ENCODE measurements around the gene KRTAP7-1. TPM values are rescaled to one million over a fixed set of nuclear protein-coding genes. Genes with fewer than 3 reads are reported as not detected.
A peak's percentile ranks its signal among the peaks of the same experiment; 100 is the strongest.

KRTAP7-1 gene, protein sequence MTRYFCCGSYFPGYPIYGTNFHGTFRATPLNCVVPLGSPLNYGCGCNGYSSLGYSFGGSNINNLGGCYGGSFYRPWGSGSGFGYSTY
- polyA plus RNA-seq (2013, experiment 1 of 2; ENCODE audit: insufficient read length), result not detected
- not detected for polyA plus RNA-seq (2013, experiment 2 of 2; ENCODE audit: insufficient read length)

- DNase-seq, result no peak
Observed at GRCh38 chr21:30829659-30830058, at the start of gene KRTAP7-1. Gene KRTAP7-1 (minus strand): TSS chr21:30829759. CDS start chr21:30829698, 61 bp downstream.

GRCh38 chr21:30874526-30874925 lies 45.0 kb upstream of the KRTAP7-1 start:
- DNase-seq, result no peak

GRCh38 chr21:30847627-30848500 lies 18.3 kb upstream of the KRTAP7-1 start:
- no peak for DNase-seq

DNA sequence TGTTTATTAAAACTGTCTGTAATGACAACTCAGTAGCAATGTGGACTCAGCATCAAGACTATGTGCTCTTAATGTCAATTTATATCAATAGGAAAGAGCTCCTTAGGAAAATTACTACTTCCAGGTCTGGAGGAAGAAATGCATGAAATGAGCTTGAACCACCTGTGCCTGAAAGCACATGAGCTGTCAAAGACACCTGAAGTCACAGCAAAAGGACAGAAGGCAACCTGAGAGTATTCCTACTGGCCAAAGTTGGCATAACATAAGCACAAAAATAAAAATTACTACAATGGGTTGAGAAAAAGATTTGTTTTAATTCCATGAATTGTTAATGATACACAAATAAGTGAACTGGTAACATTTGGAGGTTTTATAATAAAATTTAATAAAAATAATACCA lies 13.4 kb upstream of the KRTAP7-1 start:
- DNase-seq, result no peak

DNA sequence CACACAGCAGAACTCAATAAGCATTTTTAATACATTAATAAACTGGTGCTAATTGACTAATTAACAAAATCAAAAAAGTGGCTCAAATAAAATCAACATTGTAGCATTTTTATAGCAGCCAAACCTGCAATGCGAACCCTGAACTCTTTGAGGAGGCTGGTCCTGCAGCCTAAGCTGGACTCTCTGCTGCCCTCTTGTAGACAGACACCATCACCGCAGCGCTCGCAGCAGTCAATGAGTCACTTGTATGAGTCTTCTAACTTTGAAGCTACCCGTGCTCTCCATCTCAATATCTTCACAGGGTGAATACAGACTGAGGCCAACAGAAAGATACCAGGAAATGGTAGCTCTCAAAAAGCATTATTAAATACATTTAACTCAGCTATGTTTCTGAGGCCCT lies 9.7 kb upstream of the KRTAP7-1 start:
- DNase-seq, result peak; percentile 22

DNA sequence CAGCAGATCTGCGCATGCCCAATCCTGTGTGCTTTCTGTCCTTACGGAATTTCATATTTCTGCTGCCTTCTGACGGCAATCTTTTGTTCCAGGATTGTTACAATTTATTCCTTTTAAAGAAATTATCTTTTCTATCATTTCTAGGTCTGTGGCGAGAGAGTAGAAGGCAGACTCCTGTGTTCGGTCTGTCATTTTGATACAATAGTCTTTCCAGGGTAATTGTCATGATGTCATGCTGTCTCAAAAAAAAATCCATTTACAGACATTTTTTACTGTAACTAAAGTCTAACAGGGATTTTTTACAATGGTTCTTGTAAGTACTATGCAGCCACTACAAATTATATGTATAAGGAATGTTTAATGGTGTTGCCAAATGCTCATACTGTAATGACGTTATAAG lies 9.0 kb upstream of the KRTAP7-1 start:
- no peak for DNase-seq

- peak; percentile 12 for DNase-seq
Observed at GRCh38 chr21:30831194-30831765, 1.7 kb upstream of the KRTAP7-1 start.

DNA sequence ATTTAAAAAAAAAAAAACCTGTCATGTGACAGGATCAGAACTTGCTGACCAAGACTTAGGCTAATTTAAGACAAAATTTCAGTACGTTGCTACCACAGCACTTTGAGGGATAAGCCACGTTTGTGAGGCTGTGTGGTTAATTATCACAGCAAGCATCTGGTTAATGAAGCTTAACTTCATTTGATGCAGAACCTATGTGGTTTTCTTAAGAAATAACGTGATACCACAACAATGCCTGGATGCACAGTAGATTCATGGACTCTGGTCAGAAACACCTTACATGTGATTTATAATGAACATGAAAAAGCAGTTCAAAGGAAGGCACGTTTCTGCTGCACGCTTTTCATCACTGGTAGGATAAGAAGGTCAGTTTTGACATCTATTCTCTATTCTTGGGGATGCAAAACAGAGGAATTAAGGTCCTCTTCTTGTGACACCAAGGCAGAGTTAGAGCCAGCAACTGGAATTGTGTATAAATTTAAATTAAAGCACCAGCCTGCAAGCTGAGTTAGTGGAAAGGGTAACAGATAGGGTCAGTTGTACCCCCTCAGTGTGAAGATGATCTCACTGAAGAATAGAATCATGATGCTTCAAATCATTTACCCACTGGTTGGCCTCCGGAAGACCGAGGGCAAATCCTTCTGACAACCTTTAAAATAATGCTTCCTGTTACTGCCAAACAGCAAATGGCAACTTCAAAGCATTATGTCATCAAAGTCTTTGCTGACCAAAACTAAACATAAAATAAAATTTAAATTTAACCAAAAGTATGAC lies 10.5 kb downstream of the KRTAP7-1 start:
- no peak for DNase-seq

DNA sequence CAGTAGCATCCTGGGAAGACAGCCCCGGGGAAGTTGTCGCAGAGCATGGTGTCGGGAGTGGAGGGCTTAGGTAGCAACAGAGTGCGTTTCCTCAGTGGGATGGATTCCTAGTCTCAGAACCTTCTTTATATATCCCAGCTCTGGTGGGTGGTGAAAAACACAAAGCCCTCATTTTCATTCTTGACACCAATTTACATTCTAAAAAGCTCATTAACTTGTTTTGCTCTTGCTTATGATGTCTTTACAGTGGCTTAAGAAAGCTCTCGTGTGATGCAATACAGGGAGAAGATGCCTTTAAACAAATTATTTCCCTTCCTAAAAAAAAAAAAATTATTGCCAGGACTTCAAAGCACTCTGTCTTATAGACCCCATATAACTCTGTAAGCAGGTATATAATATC lies 16.4 kb downstream of the KRTAP7-1 start, which contains the start of gene KRTAP8-1:
TSS of gene KRTAP8-1 (minus strand) at position 101 of the 400 bp plus-strand sequence. CDS start at position 47, 54 bp downstream.
- no peak for DNase-seq

GRCh38 chr21:30800605-30801004 lies 29.0 kb downstream of the KRTAP7-1 start:
- DNase-seq, result no peak

DNA sequence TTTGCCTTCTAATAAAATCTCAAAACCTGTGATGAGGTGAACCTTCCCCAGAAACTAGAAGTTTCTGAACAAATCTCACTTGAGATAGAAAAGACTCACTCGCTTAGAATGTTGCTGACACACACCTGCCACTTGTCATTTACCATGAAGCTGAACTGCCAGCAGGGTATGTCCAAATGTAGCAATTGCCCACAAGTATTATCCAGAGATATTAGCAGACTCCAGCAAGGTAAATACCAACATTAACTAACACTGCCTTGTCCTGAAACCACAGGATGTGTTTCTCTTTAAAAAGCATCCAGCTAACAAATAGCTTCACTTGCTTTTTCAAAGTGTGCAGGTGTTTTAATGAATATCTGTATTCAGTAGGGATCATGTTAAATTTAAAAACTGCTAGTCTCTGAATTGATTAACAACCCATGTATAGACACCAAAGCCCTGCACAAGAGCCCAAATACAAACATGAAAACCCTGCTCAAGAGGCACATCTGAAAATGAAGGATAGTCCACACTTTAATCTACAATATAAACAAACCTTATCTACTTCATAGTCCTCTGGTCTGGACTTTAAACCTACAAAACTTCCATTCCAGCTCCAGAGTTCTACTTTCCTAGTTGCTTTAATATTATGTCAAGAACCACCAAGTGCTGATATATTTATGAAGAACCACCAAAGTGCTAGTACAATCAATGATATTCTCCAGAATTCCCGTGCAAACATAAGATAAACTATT lies 35.8 kb downstream of the KRTAP7-1 start:
- DNase-seq, result no peak

DNA sequence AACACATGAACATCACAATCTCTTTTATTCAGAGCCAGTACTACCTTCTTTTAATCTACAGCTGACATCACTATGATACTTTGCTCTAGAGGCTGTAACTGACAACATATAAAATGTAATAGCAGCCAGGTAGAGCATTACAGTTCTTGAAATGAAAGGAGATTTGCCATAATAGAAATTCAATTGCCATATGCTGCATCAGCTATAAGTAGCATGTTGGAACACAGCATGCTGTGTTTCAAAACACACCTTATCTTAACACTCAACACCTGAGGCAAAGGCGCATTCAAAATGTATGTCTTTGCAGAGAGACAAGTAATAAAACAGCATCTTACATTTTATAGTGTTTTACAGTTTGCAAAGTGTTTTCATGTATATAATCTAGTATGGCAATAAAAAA lies 50.3 kb downstream of the KRTAP7-1 start:
- DNase-seq, result no peak

Measured in fibroblast of skin of back (primary cell).